HG03565 (cell line): ENCODE measurements around the gene CKMT2.
"Not testable (repeated sequence)": the region's sequence is repeated elsewhere in the genome, so short reads cannot be mapped to it uniquely, and the experiment has no call there.

ENCODE experiments used
- ATAC-seq: cut with Tn5 transposase; IDR thresholded peaks from one replicate; pipeline ENCODE4 v1.9.1; 2021; ENCODE audit warnings: mild to moderate bottlenecking, moderate library complexity; ENCODE audit not compliant: unreplicated experiment

The CKMT2 gene

DNA sequence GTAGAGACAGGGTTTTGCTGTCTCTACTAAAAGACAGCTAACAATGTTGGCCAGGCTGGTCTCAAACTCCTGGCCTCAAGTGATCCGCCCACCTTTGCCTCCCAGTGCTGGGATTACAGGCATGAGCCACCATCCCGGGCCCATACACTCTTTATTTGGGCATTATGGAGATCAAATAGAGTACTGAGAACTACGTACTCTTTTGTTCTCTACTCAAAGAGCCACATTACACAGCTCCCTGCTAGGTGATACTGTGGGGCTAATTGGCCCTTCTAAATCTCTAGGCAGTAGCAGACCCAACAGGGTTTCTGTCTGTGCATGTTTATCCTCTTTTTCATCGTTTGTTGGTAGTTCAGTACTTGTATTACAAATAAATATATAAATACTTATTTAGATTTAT, 16.1 kb downstream of the CKMT2 start:
- no peak for ATAC-seq

GRCh38 chr5:81250004-81250403, 16.9 kb downstream of the CKMT2 start:
- ATAC-seq = no peak

- ATAC-seq = no peak
Observed at GRCh38 chr5:81251922-81252321, 18.8 kb downstream of the CKMT2 start.

DNA sequence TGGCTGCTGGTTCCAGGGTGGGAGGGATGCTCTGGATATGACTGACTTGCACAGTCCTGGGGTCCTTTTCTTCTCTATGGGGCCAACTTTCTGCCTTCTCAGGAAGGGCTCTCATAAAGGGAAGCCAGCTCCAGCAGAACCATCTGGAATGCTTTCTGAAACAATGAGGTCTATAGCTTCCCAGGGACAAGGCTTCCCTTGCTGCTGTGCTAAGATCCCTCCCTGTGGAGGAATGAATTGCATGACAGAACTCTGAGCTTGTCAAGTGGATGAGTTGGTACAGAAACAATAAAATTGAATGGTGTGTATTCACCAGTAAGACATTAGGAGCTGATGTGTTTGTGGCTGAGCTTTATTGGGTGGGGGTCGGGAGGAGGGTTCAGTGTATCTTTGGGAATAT, 19.8 kb downstream of the CKMT2 start:
- ATAC-seq = no peak

GRCh38 chr5:81253875-81254274, 20.8 kb downstream of the CKMT2 start:
- no peak for ATAC-seq

DNA sequence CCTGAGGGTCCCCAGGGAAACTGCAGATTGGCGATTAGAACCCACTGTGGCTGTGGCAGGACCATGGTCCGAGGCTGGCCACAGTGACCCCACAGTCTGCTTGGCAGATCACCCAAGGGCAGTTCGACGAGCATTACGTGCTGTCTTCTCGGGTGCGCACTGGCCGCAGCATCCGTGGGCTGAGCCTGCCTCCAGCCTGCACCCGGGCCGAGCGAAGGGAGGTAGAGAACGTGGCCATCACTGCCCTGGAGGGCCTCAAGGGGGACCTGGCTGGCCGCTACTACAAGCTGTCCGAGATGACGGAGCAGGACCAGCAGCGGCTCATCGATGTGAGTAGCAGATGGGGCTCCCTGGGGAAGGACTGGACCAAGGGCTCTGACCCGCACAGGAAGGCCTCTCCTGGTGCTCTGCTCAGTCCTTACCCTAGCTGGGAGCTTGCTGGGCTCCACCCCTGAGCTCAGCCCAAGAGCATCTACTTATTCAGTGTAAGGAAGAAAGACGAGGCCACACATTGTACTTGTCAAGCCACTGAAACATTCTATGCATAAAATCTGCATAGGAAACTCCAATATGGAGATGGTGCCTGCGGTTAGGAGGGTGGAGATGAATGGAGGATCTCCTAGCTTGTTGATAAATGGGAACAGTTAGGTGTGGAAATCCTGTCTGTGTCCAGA, 21.9 kb downstream of the CKMT2 start:
- ATAC-seq = no peak

DNA sequence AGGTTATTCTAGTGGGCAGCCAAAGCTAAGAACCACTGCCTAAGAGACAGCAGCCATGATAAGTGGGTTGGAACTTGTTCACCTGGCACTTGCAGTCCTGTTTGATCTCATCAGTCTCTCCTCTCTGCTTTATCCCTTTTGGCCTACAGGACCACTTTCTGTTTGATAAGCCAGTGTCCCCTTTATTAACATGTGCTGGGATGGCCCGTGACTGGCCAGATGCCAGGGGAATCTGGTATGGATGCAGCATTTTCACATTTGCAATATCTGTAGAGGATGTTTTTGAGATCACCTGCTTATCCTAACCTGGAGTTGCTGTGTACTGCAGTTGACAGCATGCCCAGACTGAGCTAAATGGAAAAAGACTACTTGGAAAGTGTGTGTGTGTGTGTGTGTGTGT, 23.6 kb downstream of the CKMT2 start:
- no peak for ATAC-seq

DNA sequence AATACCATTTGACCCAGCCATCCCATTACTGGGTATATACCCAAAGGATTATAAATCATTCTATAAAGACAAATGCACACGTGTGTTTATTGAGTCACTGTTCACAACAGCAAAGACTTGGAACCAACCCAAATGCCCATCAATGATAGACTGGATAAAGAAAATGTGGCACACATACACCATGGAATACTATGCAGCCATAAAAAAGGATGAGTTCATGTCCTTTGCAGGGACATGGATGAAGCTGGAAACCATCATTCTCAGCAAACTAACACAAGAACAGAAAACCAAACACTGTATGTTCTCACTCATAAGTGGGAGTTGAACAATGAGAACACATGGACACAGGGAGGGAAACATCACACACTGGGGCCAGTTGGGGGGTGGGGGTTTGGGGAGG, 29.7 kb downstream of the CKMT2 start:
- not testable (repeated sequence) for ATAC-seq

DNA sequence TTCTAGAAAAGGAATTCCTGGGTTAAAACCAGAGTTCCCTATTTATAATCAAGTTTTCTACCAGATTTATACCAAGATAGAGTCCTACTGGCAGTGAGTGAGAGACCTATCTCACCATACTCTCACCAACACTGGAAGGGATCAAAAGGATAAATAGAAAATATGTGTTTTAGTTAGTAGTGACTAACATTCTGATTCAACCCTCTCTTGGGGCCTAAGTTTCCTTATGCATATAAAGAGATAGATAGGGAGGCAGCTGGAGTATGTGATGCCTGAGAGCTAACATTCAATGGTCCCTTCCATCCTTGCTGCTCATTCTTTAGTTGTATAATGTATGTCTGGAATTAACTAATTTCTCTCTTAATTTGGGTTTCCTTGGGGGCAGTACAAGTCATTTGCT, 32.0 kb downstream of the CKMT2 start:
- ATAC-seq = no peak

DNA sequence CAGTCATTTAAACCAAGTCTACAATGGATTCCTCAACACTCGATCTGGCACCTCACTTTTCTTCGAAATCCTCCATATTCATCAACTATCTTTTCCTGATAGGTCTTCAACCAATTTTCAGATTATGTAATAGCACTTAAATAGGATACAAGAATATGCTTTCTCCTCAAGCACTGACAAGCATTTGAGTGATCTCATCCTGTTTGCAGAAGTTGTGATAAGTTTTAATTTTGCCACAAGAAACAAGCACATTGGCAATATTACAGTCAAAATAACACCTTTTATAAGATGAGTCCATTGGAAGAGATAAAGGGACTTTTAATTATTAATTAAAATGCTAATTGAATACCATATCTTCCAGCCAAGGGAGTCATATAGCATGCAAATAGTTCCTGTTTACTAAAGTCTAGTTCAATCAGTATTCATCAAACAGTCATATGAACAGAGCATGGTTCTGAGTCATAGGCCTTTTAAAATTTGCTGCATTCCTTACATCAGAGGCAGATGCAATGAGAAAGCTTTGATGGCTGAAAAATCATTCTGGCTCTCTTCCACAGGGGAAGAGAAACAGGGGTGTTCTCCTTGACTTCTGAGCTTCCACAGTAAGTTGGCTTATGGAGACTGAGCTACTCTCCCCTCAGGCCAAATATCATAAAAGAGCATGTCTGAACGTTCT, 35.5 kb downstream of the CKMT2 start:
- no peak for ATAC-seq

DNA sequence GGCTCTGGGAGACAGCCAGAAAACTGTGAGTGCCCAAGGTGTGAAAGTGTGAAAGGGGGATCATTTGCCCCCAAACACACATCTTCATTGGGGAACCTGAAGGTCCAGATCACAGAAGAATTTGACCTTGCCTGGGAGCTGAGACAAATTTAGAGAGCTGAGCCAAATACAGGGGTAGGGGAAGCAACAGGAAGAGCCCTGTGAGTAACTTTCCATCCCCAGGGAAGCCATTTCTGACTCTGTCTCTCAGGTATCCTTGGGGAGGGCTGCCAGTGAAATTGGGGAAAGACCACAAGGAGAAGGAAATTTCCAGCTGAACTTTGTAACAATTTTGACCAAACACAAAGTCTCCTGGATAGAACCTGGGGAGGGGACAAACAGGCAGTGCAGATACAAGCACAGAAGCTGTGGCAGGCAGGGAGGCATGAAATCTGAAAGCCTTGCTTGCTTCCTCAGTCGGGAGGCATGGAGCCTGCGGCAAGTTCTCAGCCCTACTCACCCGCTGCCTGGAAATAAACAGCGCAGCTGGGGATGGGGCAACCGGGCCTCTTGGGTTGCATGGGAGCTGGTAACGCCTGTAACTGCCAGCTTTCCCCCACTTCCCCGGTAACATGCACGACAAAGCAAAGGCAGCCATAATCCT, 36.8 kb downstream of the CKMT2 start:
- ATAC-seq = no peak

- not testable (repeated sequence) for ATAC-seq
Observed at GRCh38 chr5:81270394-81271027, 37.4 kb downstream of the CKMT2 start.

GRCh38 chr5:81283976-81284375, 50.9 kb downstream of the CKMT2 start:
- no peak for ATAC-seq

GRCh38 chr5:81286059-81286617, 53.0 kb downstream of the CKMT2 start:
- ATAC-seq = no peak

GRCh38 chr5:81288021-81288433, 54.9 kb downstream of the CKMT2 start:
- ATAC-seq = no peak

DNA sequence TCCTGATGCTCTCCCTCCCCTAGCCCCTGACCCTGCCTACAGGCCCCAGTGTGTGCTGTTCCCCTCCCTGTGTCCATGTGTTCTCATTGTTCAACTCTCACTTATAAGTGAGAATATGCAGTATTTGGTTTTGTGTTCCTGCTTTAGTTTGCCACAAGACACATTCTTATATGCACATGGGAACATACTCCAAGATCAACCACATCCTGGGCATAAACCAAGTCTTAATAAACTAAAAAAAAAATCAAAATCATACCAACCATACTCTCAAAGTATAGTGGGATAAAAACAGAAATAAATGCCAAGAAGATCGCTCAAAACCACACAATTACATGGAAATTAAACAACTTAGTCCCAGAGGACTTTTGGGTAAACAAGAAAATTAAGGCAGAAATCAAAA, 57.0 kb downstream of the CKMT2 start:
- ATAC-seq = no peak

DNA sequence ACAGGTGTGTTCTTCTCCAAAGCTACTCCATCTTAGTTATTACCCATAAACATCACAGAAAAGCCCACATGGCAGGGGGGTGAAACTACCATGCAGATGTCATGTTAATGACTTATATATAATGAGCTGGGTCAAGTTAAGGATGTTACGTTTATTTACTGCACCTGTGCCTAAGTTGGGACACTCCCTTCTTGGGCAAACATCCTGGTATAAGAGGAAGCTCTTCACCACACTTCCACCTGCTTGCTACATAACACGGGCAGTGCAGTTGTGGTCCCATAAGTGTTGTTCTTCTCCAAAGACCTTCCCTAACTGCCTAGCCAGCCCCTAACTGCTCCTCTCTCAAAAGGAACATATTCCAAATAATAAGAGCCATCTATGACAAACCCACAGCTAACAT, 59.0 kb downstream of the CKMT2 start:
- no peak for ATAC-seq

DNA sequence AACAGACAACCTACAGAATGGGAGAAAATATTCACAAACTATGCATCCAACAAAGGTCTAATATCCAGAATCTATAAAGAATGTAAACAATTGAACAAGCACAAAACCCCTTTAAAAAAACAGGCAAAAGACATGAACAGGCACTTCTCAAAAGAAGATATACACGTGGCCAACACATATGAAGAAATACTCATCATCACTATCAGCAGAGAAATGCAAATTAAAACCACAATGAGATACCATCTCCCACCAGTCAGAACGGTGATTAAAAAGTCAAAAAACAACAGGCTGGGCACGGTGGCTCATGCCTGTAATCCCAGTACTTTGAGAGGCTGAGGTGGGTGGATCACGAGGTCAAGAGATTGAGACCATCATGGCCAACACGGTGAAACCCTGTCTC, 60.9 kb downstream of the CKMT2 start:
- ATAC-seq = not testable (repeated sequence)

- ATAC-seq = no peak
Observed at GRCh38 chr5:81297531-81297930, 64.4 kb downstream of the CKMT2 start.

GRCh38 chr5:81300921-81301270, 67.8 kb downstream of the CKMT2 start:
- ATAC-seq = no peak

GRCh38 chr5:81301271-81302015, 68.3 kb downstream of the CKMT2 start, which contains the start of gene ZCCHC9:
ZCCHC9 (plus strand) TSS chr5:81301587; CDS start chr5:81304758, 3,171 bp downstream.
- peak; percentile 90 for ATAC-seq
